Activated CD4-positive, alpha-beta T cell treated with anti-CD3 and anti-CD28 coated beads, Interleukin-2, Interleukin-4, amounts not matched to agents 100 ng/mL and 50 ng/mL, durations not matched to agents 16 hours and 8 hours (primary cell): ENCODE measurements around the gene DCD.
"Not testable (repeated sequence)": the region's sequence is repeated elsewhere in the genome, so short reads cannot be mapped to it uniquely, and the experiment has no call there.

ENCODE experiments used
- DNase-seq: peaks from one replicate; pipeline ENCODE4 v3.0.0-alpha.2; 2020; ENCODE audit warnings: low spot score

Gene DCD

GRCh38 chr12:54653025-54653424, 4.9 kb upstream of the DCD start:
- DNase-seq, result no peak

GRCh38 chr12:54650889-54651288, 2.7 kb upstream of the DCD start:
- no peak for DNase-seq

- DNase-seq, result no peak
Observed at GRCh38 chr12:54650409-54650808, 2.2 kb upstream of the DCD start.

- no peak for DNase-seq
Observed at GRCh38 chr12:54649825-54650224, 1.7 kb upstream of the DCD start.

- no peak for DNase-seq
Observed at GRCh38 chr12:54641554-54641953, 6.6 kb downstream of the DCD start.

- DNase-seq, result no peak
Observed at GRCh38 chr12:54641089-54641488, 7.1 kb downstream of the DCD start.

GRCh38 chr12:54639112-54639511, 9.1 kb downstream of the DCD start:
- not testable (repeated sequence) for DNase-seq

GRCh38 chr12:54634795-54635194, 13.4 kb downstream of the DCD start, which contains the start of gene LACRT:
LACRT (minus strand) TSS chr12:54634895; CDS start chr12:54634841, 54 bp downstream.
- no peak for DNase-seq

GRCh38 chr12:54631988-54632728, 16.0 kb downstream of the DCD start:
- no peak for DNase-seq

- no peak for DNase-seq
Observed at GRCh38 chr12:54631551-54631950, 16.6 kb downstream of the DCD start.

GRCh38 chr12:54629925-54630324, 18.2 kb downstream of the DCD start:
- no peak for DNase-seq

- no peak for DNase-seq
Observed at GRCh38 chr12:54628186-54628846, 19.8 kb downstream of the DCD start.

- no peak for DNase-seq
Observed at GRCh38 chr12:54627304-54627703, 20.9 kb downstream of the DCD start.

- DNase-seq, result no peak
Observed at GRCh38 chr12:54625598-54625997, 22.6 kb downstream of the DCD start.

- no peak for DNase-seq
Observed at GRCh38 chr12:54624315-54625279, 23.6 kb downstream of the DCD start.

GRCh38 chr12:54622463-54623183, 25.5 kb downstream of the DCD start:
- no peak for DNase-seq

GRCh38 chr12:54616933-54617680, 31.1 kb downstream of the DCD start:
- no peak for DNase-seq

GRCh38 chr12:54612225-54612750, 35.9 kb downstream of the DCD start:
- no peak for DNase-seq

GRCh38 chr12:54611715-54612149, 36.4 kb downstream of the DCD start:
- no peak for DNase-seq

GRCh38 chr12:54608769-54609168, 39.4 kb downstream of the DCD start:
- no peak for DNase-seq

GRCh38 chr12:54608156-54608555, 40.0 kb downstream of the DCD start:
- DNase-seq, result no peak
